Renal cortical epithelial cell (primary cell): ENCODE data around the gene SHISA5. TPM values are rescaled to one million over a fixed set of nuclear protein-coding genes. Genes with fewer than 3 reads are reported as not detected.
"Not testable (repeated sequence)": the region's sequence is repeated elsewhere in the genome, so short reads cannot be mapped to it uniquely, and the experiment has no call there.

Experiments
- DNase-seq: peaks from one replicate; pipeline ENCODE4 v3.0.0-alpha.2; 2011; ENCODE audit warnings: low read depth
- total RNA-seq: library from RNA; depleted of rRNA; stranded (reverse); fragments of >200 nt; gene quantifications from 2 replicates; pipeline ENCODE4 v1.2.3, GENCODE V29; 2014

Gene SHISA5
- total RNA-seq, 1 donor from 2014 or later: 143 TPM

DNA sequence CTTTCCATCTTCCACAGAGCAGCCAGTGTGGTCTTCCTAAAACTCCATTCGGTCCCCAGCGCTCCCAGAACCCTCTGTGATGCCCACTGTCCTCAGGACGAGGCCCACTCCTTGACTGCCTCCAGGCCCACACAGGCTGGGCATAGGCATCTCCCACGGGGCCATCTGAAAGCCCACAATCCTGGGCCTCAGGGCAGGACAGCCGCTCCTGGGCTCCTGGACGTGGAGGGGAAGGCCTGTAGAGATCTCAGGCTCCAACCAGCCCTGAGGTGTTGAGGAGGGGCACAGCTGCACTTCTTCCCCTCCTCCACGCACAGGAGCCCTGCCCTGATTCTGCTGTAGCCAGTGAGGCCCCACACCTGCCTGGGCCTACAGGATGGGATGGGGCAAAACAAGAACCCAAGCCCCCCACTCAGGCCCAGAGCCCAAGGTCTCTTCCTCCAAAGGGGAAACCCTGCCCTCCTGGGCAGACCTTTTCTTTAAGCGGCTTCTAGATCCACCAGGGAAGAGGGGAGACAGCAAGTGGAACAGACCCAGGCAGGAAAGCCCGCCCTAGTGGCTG is 25.9 kb downstream of the SHISA5 start:
- no peak for DNase-seq

DNA sequence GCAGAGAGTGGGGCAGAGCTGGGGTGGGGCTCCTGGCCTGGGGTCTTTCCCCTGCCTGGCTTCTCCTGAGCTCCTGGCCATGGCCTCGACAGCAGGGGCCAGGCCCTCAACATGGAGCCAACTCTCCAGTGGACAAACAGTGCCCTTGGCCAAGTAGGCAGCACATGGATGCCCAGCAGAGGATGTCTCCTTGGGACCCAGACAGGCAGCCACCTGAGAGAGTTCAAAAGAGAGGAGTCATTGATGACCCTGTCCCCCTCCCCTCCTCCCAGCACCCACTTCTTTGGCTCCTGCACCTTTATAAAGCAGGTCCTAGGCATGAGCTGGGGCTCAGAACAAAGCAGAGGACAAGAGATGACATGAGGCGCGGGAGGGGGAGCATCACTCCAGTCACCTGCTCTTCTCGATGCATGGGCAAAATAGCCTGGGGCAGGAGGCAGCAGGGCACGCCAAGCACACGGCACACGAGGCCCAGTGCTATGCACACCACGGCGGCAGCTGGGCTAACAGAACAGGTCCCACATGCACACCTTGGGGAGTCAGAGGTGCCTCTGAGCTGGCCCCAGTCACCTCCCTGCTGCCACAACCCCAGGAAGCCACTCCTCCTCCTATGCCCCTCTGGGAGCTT is 27.4 kb downstream of the SHISA5 start:
- no peak for DNase-seq

DNA sequence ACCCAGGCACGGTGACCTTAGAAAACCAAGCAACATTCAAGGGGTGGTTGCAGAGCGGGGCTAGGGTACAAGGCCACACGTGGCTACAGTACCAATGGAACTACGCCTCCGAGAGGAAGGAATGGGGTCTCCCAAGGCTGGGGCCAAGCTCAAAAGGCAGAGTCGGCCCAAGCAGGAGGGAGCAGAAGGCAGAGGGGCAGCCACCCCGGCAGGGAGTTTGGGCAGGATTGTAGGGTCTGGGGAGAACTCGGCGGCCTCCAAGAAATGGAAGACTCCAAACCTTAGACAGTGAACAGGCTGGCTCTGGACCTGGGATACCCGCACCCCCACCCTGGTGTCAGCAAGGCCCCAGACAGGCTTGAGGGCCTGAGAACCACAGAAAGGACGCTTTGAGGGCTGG is 28.8 kb downstream of the SHISA5 start:
- DNase-seq: no peak

- no peak for DNase-seq
Measured at GRCh38 chr3:48474619-48475018, 29.4 kb downstream of the SHISA5 start.

- not testable (repeated sequence) for DNase-seq
Measured at GRCh38 chr3:48474031-48474430, 29.9 kb downstream of the SHISA5 start.

GRCh38 chr3:48473617-48473952 is 30.4 kb downstream of the SHISA5 start:
- DNase-seq: no peak

- peak; percentile 84 for DNase-seq
Measured at GRCh38 chr3:48472923-48473616, 30.9 kb downstream of the SHISA5 start.

- no peak for DNase-seq
Measured at GRCh38 chr3:48472673-48472922, 31.4 kb downstream of the SHISA5 start.

DNA sequence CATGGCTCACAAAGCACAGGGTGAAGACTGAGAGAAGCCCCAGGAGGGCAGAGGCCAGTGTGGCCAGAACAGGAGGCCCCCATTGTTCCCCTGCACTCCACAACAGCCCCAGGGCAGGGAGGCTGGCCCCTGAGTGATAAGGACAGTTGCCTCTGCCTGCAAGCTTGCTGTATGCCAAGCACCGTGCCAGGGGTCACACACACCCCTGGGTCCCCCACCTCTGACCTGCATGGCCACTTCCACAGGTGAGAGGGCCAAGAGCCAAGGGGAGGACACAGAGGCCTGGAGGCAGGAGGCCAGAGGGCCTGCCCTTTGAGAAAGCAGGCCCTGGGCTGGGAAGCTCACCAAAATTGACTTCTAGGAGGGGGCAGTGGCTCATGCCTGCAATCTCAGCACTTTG is 33.7 kb downstream of the SHISA5 start:
- no peak for DNase-seq

DNA sequence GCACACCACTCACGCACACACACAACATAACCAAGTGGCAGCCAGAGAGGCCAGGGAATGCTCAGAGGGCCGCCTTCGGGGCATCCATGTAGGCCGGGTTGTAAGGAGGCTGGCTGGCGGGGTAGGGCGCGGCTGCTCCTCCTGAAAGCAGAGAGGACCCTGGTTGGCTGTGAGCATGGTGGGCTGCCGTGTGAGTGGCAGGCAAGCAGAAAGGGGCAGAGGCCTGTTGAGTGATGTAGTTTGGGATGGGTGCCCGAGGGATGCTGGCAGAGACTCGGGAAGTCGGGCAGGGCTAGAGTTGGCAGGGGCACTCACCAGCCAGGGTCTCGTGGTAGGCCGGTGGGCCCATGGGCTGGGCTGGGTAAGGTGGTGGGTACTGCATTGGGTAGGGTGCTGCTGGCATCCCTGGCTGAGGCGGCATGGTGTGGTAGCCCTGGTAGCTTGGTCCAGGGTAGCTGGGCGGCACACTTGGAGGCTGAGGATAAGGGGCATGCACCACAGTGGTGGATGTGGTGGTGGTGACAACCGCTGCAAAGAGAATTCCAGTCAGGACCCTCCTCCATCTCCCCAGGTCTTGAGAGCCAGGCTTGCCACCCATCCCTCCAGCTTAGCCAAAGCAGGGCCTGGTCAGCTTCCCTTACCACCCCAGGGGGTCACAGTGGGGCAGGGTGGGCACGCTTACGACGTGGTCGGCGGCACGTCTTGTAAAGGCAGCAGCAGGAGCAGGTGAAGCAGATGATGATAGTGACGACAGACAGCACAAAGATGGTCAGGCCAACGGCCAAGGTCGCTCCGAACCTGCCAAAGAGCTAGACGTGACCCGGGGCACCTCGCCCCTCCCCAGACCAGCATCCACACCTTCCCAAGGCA is 34.7 kb downstream of the SHISA5 start:
- DNase-seq: no peak

- no peak for DNase-seq
Measured at GRCh38 chr3:48468329-48468731, 35.6 kb downstream of the SHISA5 start.

- DNase-seq: no peak
Measured at GRCh38 chr3:48467473-48468267, 36.3 kb downstream of the SHISA5 start.

DNA sequence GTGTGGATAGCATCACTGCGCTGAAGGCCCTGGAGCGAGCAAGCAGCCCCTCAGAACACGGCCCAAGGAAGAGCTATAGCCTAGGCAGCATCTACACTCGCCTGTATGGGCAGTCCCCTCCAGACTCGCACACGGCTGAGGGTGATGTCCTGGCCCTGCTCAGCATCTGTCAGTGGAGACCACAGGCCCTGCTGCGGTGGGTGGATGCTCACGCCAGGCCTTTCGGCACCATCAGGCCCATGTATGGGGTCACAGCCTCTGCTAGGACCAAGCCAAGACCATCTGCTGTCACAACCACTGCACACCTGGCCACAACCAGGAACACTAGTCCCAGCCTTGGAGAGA is 36.9 kb downstream of the SHISA5 start:
- DNase-seq: no peak

DNA sequence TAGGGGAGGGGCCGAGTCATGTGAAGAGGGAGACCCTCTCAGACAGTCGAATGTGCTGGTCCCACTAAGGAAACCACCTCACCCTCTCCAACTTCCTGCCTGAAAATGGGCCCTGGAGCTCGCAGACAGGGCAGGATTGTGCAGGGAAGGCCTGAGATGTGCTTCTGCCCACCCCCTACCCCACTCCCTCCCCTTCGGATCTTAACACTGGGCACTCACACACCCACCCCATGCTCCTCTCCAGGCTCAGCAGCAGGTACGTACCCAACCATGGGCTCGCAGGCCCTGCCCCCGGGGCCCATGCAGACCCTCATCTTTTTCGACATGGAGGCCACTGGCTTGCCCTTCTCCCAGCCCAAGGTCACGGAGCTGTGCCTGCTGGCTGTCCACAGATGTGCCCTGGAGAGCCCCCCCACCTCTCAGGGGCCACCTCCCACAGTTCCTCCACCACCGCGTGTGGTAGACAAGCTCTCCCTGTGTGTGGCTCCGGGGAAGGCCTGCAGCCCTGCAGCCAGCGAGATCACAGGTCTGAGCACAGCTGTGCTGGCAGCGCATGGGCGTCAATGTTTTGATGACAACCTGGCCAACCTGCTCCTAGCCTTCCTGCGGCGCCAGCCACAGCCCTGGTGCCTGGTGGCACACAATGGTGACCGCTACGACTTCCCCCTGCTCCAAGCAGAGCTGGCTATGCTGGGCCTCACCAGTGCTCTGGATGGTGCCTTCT is 37.4 kb downstream of the SHISA5 start:
- no peak for DNase-seq

- DNase-seq: peak; percentile 100
Measured at GRCh38 chr3:48465531-48466378, 38.2 kb downstream of the SHISA5 start.

- DNase-seq: no peak
Measured at GRCh38 chr3:48465237-48465530, 38.8 kb downstream of the SHISA5 start.

GRCh38 chr3:48464713-48465221 is 39.2 kb downstream of the SHISA5 start:
- no peak for DNase-seq

DNA sequence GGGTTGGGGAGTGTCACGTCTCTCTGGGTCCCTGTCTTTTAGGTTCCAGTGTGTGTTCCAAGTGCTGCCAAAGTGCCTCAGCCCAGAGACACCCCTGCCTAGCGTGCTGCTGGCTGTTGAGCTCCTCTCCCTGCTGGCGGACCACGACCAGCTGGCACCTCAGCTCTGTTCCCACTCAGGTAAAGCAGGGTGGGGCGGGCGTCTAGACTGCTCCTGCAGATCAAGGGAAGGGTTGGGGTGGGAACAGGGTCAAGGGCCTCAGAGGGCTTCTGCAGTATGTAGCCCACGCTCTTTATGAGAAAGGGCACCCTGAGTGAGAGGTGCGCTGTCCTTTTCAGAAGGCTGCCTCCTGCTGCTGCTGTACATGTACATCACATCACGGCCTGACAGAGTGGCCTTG is 40.3 kb downstream of the SHISA5 start:
- no peak for DNase-seq

DNA sequence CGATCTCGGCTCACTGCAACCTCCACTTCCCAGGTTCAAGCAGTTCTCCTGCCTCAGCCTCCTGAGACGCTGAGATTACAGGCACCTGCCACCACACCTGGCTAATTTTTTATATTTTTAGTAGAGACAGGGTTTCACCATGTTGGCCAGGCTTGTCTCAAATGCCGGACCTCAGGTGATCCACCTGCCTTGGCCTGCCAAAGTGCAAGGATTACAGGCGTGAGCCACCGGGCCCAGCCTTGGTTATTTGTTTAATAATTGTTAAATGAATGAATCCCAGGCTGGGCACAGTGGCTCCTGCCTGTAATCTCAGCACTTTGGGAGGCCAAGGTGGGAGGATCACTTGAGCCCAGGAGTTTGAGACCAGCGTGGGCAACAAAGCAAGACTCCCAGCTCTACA is 42.2 kb downstream of the SHISA5 start:
- not testable (repeated sequence) for DNase-seq

DNA sequence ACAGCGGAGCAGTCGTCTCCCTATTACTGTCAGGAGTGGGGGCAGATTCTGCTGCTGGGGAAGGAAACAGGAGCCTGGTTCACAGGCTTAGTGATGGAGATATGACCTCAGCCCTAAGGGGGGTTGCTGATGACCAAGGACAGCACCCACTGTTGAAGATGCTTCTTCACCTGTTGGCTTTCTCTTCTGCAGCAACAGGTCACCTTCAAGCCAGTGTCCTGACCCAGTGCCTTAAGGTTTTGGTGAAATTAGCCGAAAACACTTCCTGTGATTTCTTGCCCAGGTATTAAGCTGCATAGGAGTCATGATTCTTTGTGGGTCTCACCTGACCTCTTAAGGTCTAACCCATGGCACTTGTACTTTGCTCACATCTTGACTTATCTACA is 43.5 kb downstream of the SHISA5 start:
- no peak for DNase-seq
